ENCODE data around the gene TNFRSF9. TPM values are rescaled to one million over a fixed set of nuclear protein-coding genes. Genes with fewer than 3 reads are reported as not detected.

Gene TNFRSF9
- total and polyA plus RNA-seq, 2 experiments from 2014 or later = not detected

- Histone ChIP-seq H3K27ac (ENCODE audit: low read depth) (no peak overlapping the region), H3F3A (replicated peaks; ENCODE audit: low read depth) (no peaks in the 10 kb centered on the region), H3K27me3 (ENCODE audit: insufficient read depth) (no peaks in the 10 kb centered on the region), H3K4me1 (ENCODE audit: insufficient read depth) (0 out of 2 replicates have a peak, but pooled peaks cover 3% of the 10 kb centered on the region), H3K9me2 (ENCODE audit: insufficient read depth) (no peaks in the 10 kb centered on the region), H3K79me2 (replicated peaks; ENCODE audit: insufficient read depth) (no peaks in the 10 kb centered on the region), H3K4me2 (no peak overlapping the region), H3K4me3 (no peak overlapping the region), H2AFZ (no peak overlapping the region), H3K36me3 (ENCODE audit: insufficient read depth) (no peaks in the 10 kb centered on the region), H4K20me1 (replicated peaks; ENCODE audit: insufficient read depth) (no peaks in the 10 kb centered on the region)
- Mint-ChIP-seq H3K27ac (no peak overlapping the region), H3K9me3 (no peaks in the 10 kb centered on the region), H3K36me3 (ENCODE audit: low read depth) (no peaks in the 10 kb centered on the region), H3K27me3 (ENCODE audit: insufficient read depth, low read depth, poor library complexity) (peaks cover 5% of the 10 kb centered on the region), H3K4me1 (no peaks in the 10 kb centered on the region), H3K4me3 (no peak overlapping the region)
- TF ChIP-seq EZH2 (IDR thresholded peaks at IDR 0.05; ENCODE audit: low read depth, unreplicated experiment) = no peak
- no peak for ATAC-seq
- DNase-seq (ENCODE audit: low spot score) = no peak
Measured at GRCh38 chr1:7896994-7897393, 43.6 kb downstream of the TNFRSF9 start.

- no peak for ATAC-seq
- no peak for DNase-seq (ENCODE audit: low spot score)
- H3K27me3 ChIP-seq (ENCODE audit: insufficient read depth) = no peaks in the 10 kb centered on the region
- no peak overlapping the region for H3K27ac ChIP-seq (ENCODE audit: low read depth)
- 0 out of 2 replicates have a peak, but pooled peaks cover 3% of the 10 kb centered on the region for H3K4me1 ChIP-seq (ENCODE audit: insufficient read depth)
- no peak overlapping the region for H3K4me2 ChIP-seq
- Mint-ChIP-seq H3K9me3 (no peaks in the 10 kb centered on the region), H3K27me3 (ENCODE audit: insufficient read depth, low read depth, poor library complexity) (peaks cover 7% of the 10 kb centered on the region), H3K27ac (no peak overlapping the region; the same call in 1 of the 2 replicates), H3K4me3 (no peak overlapping the region), H3K36me3 (ENCODE audit: low read depth) (no peaks in the 10 kb centered on the region; the same call in 2 of the 3 replicates), H3K4me1 (peaks cover 2% of the 10 kb centered on the region; the same call in 1 of the 3 replicates)
- H2AFZ ChIP-seq = 0 out of 2 replicates have a peak overlapping the region, but pooled peaks have one; percentile 52
- no peaks in the 10 kb centered on the region for H3K36me3 ChIP-seq (ENCODE audit: insufficient read depth)
- no peaks in the 10 kb centered on the region for H4K20me1 ChIP-seq (replicated peaks; ENCODE audit: insufficient read depth)
- no peaks in the 10 kb centered on the region for H3K9me2 ChIP-seq (ENCODE audit: insufficient read depth)
- no peaks in the 10 kb centered on the region for H3K79me2 ChIP-seq (replicated peaks; ENCODE audit: insufficient read depth)
- no peaks in the 10 kb centered on the region for H3F3A ChIP-seq (replicated peaks; ENCODE audit: low read depth)
- H3K4me3 ChIP-seq = no peak overlapping the region
- TF ChIP-seq, protein P1, sequence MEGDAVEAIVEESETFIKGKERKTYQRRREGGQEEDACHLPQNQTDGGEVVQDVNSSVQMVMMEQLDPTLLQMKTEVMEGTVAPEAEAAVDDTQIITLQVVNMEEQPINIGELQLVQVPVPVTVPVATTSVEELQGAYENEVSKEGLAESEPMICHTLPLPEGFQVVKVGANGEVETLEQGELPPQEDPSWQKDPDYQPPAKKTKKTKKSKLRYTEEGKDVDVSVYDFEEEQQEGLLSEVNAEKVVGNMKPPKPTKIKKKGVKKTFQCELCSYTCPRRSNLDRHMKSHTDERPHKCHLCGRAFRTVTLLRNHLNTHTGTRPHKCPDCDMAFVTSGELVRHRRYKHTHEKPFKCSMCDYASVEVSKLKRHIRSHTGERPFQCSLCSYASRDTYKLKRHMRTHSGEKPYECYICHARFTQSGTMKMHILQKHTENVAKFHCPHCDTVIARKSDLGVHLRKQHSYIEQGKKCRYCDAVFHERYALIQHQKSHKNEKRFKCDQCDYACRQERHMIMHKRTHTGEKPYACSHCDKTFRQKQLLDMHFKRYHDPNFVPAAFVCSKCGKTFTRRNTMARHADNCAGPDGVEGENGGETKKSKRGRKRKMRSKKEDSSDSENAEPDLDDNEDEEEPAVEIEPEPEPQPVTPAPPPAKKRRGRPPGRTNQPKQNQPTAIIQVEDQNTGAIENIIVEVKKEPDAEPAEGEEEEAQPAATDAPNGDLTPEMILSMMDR (conservative IDR thresholded peaks at IDR 0.05; ENCODE audit: low read depth in 2 of 2) = no peak
- TF ChIP-seq ZNF331 (CRISPR knock-in tag; IDR thresholded peaks at IDR 0.05; ENCODE audit: low read depth) (no peak), EZH2 (IDR thresholded peaks at IDR 0.05; ENCODE audit: low read depth, unreplicated experiment) (no peak), JUNB (IDR thresholded peaks at IDR 0.05; ENCODE audit: unreplicated experiment) (no peak), STAT1 (IDR thresholded peaks at IDR 0.05; ENCODE audit: unreplicated experiment) (no peak), CREB1 (CRISPR knock-in tag; IDR thresholded peaks at IDR 0.05; ENCODE audit: low read depth) (no peak), ETS1 (IDR thresholded peaks at IDR 0.05) (no peak), ZNF462 (CRISPR knock-in tag; IDR thresholded peaks at IDR 0.05) (no peak), NANOG (IDR thresholded peaks at IDR 0.05; ENCODE audit: borderline replicate concordance) (no peak), POLR2AphosphoS5 (IDR thresholded peaks at IDR 0.05; ENCODE audit: low read depth) (no peak), ZNF114 (CRISPR knock-in tag; IDR thresholded peaks at IDR 0.05) (no peak)
Measured at GRCh38 chr1:7893529-7894180, 47.0 kb downstream of the TNFRSF9 start.

Data from GM23338 (cell line).